Heart right ventricle (tissue), 16 donors: Measurements from ENCODE around the gene FASN. TPM values are rescaled to one million over a fixed set of nuclear protein-coding genes. Genes with fewer than 3 reads are reported as not detected.

Experiments
- ATAC-seq, 8 donors: fragments of 200-7000 bp; cut with Tn5 transposase; one replicate each; pipeline ENCODE4 v1.9.1; 2020; ENCODE audit warnings: mild to moderate bottlenecking in 8 of 8, moderate library complexity in 8 of 8, moderate number of reproducible peaks in 1 of 8
- DNase-seq, 2 donors: peaks; one replicate each; pipeline ENCODE4 v3.0.0-alpha.2; 2020
- H3K27ac ChIP-seq, 10 donors: fragments of 200-600 bp; sonication (generic) in 2 of 10; one replicate each; pipeline versions ENCODE4 v1.5.0 to v1.8.0; 2020 to 2022; ENCODE audit warnings: mild to moderate bottlenecking in 3 of 10
- H3K27me3 ChIP-seq, 7 donors: fragments of 200-600 bp; one replicate each; pipeline ENCODE4 v1.8.0; 2021 to 2022; ENCODE audit warnings: mild to moderate bottlenecking in 2 of 7
- H3K36me3 ChIP-seq, 9 donors: fragments of 200-600 bp; sonication (generic) in 1 of 9; one replicate each; pipeline versions ENCODE4 v1.5.0 to v1.8.0; 2020 to 2022; ENCODE audit warnings: mild to moderate bottlenecking in 2 of 9
- H3K4me1 ChIP-seq, 9 donors: fragments of 200-600 bp; sonication (generic) in 1 of 9; one replicate each; pipeline versions ENCODE4 v1.5.0 to v1.8.0; 2020 to 2022; ENCODE audit warnings: mild to moderate bottlenecking in 4 of 9
- H3K4me3 ChIP-seq, 10 donors: fragments of 200-600 bp; sonication (generic) in 2 of 10; one replicate each; pipeline versions ENCODE4 v1.5.0 to v1.8.0; 2020 to 2022; ENCODE audit warnings: mild to moderate bottlenecking in 7 of 10, moderate library complexity in 2 of 10
- H3K9me3 ChIP-seq, 11 donors: fragments of 200-600 bp in 10 of 11; sonication (generic) in 2 of 11; one replicate each; pipeline versions ENCODE4 v1.5.0 to v1.8.0; 2013 to 2022; ENCODE audit warnings: mild to moderate bottlenecking in 2 of 11, control low read depth in 1 of 11, moderate library complexity in 1 of 11
- CTCF ChIP-seq, 9 donors: fragments of 200-600 bp; sonication (generic) in 2 of 9; IDR thresholded peaks; one replicate each; pipeline versions ENCODE4 v1.5.0 to v1.8.0; 2021 to 2022; ENCODE audit warnings: antibody characterized with exemption in 9 of 9, mild to moderate bottlenecking in 5 of 9, moderate library complexity in 1 of 9
- WGBS, 2 donors: extraction: QIAGEN DNeasy Blood & Tissue Kit; methylation state at CpG; one replicate each; pipeline ENCODE4 v1.1.7; 2013; ENCODE audit warnings: inconsistent platforms in 1 of 2; 5-methylcytosine and 5-hydroxymethylcytosine counted together
- intact Hi-C, 10 donors: fragments of 100-400 bp; cut with DNase I; formaldehyde crosslinking; loops; one replicate each; pipeline versions ENCODE4 v1.11.1 to v1.14.2; 2022
- polyA plus RNA-seq, 2 donors: library from polyadenylated mRNA; stranded (reverse); fragments of 200-250 nt; gene quantifications; one replicate each; pipeline ENCODE4 v1.2.3, GENCODE V29; 2013
- total RNA-seq, 10 donors: library from RNA; stranded (reverse); fragmentation: NEBNext Ultra II Directional in 3 of 10; extraction: Animal tissue kit (Norgen Biotek cat#: 25700) in 3 of 10; gene quantifications; one replicate each; pipeline versions ENCODE4 v1.2.1 to v1.2.4, GENCODE V29; 2021 to 2023
- donor health status: Arrhythmogenic right ventricular cardiomyopathy.
- donor health status: ischemic (EF 13 %, LVEDD 7.1; RV severe dilation, severe dysfunction).
- donor health status: healthy with polysubstance abuse.
- donor health status: DM: no; HTN: yes; CAD: no.
- donor health status: DM: no; HTN: no; CAD: no.
- donor health status: ischemic (EF 25% LVEDD 6.9; RV normal size, moderate dysfunction).
- donor health status: ischemic (EF 25% LVEDD 5.7; RV mildly dilated, moderate dysfunction).
- donor health status: healthy.
- donor health status: DM: yes; HTN: yes; CAD: no.
- donor health status: Ischemic cardiomyopathy.
- donor health status: ischemic (EF 35%, LVEDD 5.7; RV mildly dilated, moderate dysfunction).
- donor health status: nonischemic (EF 11% LVEDD 7.7; RV severe dilation, severe dysfunction).
- donor health status: DM: yes; HTN: yes; CAD: no.
- donor health status: PGD.
- donor health status: ischemic (EF 29% LVEDD 5.4; RV normal size, mild dysfunction).
- donor health status: nonischemic (EF 23%, LVEDD 6.1; RV moderate dilation, normal function).

The FASN gene
- total and polyA plus RNA-seq, 12 donors, result 9.0 to 62.4 (median 20.4) TPM

GRCh38 chr17:82113422-82113821, 15.4 kb upstream of the FASN start:
- WGBS, 2 donors, result 87 to 95% methylated on average over 9 of the region's 9 CpGs

GRCh38 chr17:82112914-82113311, 14.9 kb upstream of the FASN start:
- ATAC-seq (no peak), DNase-seq (no peak)
- WGBS, 2 donors, result 90 to 94% methylated on average over 6 of the region's 6 CpGs
- TF ChIP-seq CTCF (IDR thresholded peaks at IDR 0.05), result no peak
- Histone ChIP-seq H3K27ac (peak overlapping the region in 1 of 10 donors; percentile 3), H3K9me3 (no peaks in the 10 kb centered on the region), H3K36me3 (peaks cover 0 to 25% (median 0%) of the 10 kb centered on the region in 9 donors), H3K4me3 (no peak overlapping the region), H3K4me1 (no peaks in the 10 kb centered on the region), H3K27me3 (no peaks in the 10 kb centered on the region)
- intact Hi-C loops, result no loop called here

More at GRCh38 chr17:82113422-82113821, 15.4 kb upstream of the FASN start:
- Histone ChIP-seq H3K9me3 (no peaks in the 10 kb centered on the region), H3K27ac (peak overlapping the region in 1 of 10 donors; percentile 3), H3K4me1 (no peaks in the 10 kb centered on the region), H3K4me3 (no peak overlapping the region), H3K27me3 (no peaks in the 10 kb centered on the region), H3K36me3 (peaks cover 0 to 30% (median 0%) of the 10 kb centered on the region in 9 donors)
- intact Hi-C loops, result no loop called here
- TF ChIP-seq CTCF (IDR thresholded peaks at IDR 0.05), result no peak
- ATAC-seq (no peak), DNase-seq (no peak)

- no peak for DNase-seq
- no peak overlapping the region for H3K27ac ChIP-seq
- 92 to 95% methylated on average over 18 of the region's 18 CpGs for WGBS, 2 donors
- H3K9me3 ChIP-seq, result no peaks in the 10 kb centered on the region
- intact Hi-C loops, result no loop called here
- TF ChIP-seq CTCF (IDR thresholded peaks at IDR 0.05), result no peak
- H3K36me3 ChIP-seq, result peaks cover 0 to 24% (median 0%) of the 10 kb centered on the region in 9 donors
- no peaks in the 10 kb centered on the region for H3K27me3 ChIP-seq
- H3K4me1 ChIP-seq, result peaks cover 0 to 3% (median 0%) of the 10 kb centered on the region in 9 donors
- ATAC-seq, result no peak
- H3K4me3 ChIP-seq, result no peak overlapping the region
These were observed 14.3 kb upstream of the FASN start for GRCh38 chr17:82112181-82112913.

GRCh38 chr17:82110298-82110697, 12.3 kb upstream of the FASN start:
- intact Hi-C loops, result no loop called here
- ATAC-seq (no peak), DNase-seq (no peak)
- Histone ChIP-seq H3K36me3 (peaks cover 0 to 24% (median 0%) of the 10 kb centered on the region in 9 donors), H3K27me3 (no peaks in the 10 kb centered on the region), H3K4me3 (no peak overlapping the region), H3K27ac (no peak overlapping the region), H3K9me3 (no peaks in the 10 kb centered on the region), H3K4me1 (peaks cover 8 to 23% (median 17%) of the 10 kb centered on the region in 9 donors)
- no peak for TF ChIP-seq CTCF (IDR thresholded peaks at IDR 0.05)
- 86 to 92% methylated on average over 3 of the region's 3 CpGs for WGBS, 2 donors
